Smooth muscle cell of the pulmonary artery (primary cell): Measurements from ENCODE around the gene CHTF8. TPM values are rescaled to one million over a fixed set of nuclear protein-coding genes. Genes with fewer than 3 reads are reported as not detected.

Experiments
- total RNA-seq: library from RNA; depleted of rRNA; stranded (reverse); fragments of >200 nt; gene quantifications from 2 replicates; pipeline ENCODE4 v1.2.3, GENCODE V29; 2014

The CHTF8 gene
- 61.1 and 71.0 TPM in 2 replicates for total RNA-seq

DNA sequence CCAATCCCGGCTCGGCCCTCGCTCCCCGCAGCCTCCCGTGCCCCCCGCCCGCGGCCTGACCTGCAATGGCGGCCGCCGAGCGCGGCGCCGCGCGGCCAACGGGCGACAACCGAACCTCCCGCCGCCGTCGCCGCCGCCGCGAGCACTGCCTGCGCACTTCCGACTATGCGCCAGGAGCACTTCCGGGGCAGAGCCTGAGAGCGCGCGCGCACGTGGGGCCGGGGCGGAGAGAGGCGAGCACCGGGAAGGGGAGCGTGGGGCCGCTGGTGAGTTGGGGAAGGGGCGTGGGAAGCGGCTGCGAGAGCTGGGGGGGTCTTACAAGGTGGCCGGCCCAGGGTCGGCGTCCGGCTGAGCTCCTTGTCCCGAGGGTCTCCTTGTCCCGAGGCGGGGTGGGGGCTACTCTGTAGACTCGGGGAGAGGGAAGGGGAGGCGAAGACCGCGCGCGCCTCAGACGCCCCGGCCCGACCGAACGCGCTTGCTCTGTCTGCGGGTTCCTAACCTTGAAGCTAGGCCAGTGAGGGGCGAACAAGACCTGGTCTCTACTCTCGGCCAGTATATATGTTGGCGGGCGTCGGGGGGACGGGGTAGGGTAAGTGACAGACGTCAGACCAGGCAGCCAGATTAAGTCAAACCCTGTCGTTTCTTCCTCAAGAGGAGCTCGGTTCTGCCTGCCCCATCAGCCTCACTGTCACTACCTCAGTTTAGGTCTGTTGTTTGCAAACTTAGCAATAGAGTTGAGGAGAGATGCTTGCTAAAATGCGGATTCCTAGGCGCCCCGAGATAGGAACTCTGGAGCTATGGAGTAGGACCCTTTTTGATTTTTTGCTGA, at the start of gene CHTF8, which contains the start of gene UTP4:
CHTF8 (minus strand) TSS at position 165 of the 829 bp plus-strand sequence. CDS start 11,130 bp downstream, outside the sequence.
UTP4 (plus strand) TSS at position 226 of the 829 bp plus-strand sequence. CDS start 811 bp downstream, outside the sequence.

DNA sequence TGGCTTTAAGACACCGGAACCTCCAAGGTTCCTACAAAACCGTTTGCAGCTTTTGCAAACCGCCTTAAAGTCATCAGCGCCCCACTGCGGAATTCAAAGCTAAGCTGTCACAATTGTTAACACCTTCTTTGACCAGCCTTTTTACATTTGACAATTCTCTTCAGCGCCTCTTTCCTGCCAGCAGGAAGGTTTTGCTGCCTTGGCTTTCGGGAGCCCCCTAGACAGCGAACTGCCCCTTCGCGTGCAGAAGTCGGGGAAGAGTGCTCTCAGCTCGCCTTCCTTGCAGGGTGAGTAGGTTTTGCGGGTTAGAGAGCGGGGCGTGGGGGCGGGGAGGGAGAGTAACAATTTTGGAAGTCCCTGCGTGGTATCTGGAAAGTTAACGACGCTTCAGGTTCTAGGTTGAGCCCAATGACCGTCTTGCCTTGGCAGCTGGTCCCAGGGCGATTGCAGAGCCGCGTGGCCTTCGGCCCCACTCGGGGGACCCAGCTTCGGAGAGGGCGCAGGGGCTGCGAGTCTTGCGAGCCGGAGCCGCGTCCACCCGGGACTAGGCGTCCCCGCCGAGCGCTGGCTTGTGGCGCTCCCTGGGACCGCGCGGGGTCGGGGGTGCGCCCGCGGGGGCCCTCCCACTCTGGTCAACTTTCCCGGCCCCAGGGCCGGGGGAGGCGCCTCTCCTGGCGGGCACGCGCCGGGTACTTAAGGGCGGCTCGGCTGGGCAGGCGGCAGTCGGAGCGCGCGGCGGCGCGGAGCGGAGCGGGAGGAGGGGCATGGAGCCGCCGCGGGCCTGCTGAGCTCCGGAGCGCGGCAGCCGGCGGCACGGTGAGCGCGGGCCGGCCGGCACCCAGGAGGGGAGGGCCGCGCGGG, 26.7 kb downstream of the CHTF8 start, which contains the start of gene HAS3:
HAS3 (plus strand) TSS at position 153 of the 861 bp plus-strand sequence. CDS start 3,743 bp downstream, outside the sequence.

Other genes starting within 250 kb of the CHTF8 start
- gene HAS3, start 26.9 kb downstream of the CHTF8 start, total RNA-seq, result 4.0 and 7.6 TPM in 2 replicates
- gene UTP4, start 61 bp upstream of the CHTF8 start, total RNA-seq, result 20.3 and 26.7 TPM in 2 replicates
- 50.5 and 77.5 TPM in 2 replicates for gene SNTB2, start 54.6 kb upstream of the CHTF8 start, total RNA-seq
- gene VPS4A, start 178.8 kb upstream of the CHTF8 start, total RNA-seq, result 31.0 and 32.0 TPM in 2 replicates
- gene PDF, start 198.0 kb upstream of the CHTF8 start, total RNA-seq, result 10.5 and 15.3 TPM in 2 replicates
- 40.6 and 42.8 TPM in 2 replicates for gene COG8, start 207.0 kb upstream of the CHTF8 start, total RNA-seq
- gene NIP7, start 207.2 kb upstream of the CHTF8 start, total RNA-seq, result 17.3 and 20.6 TPM in 2 replicates
- 0.20 and 0.23 TPM in 2 replicates for gene TMED6, start 219.2 kb upstream of the CHTF8 start, total RNA-seq